MM.1S (cell line): ENCODE results near the gene SLC35F3.

Experiments used
- EZH2 ChIP-seq: fragments of 300-600 bp; sonication (generic); optimal IDR thresholded peaks from 2 replicates; pipeline ENCODE3; 2017; ENCODE audit warnings: low read depth, mild to moderate bottlenecking, antibody characterized with exemption, low read length, mixed read lengths
- TF ChIP-seq, protein P1 (sequence below): fragments of 300-600 bp; sonication (generic); IDR thresholded peaks from 2 replicates; pipeline ENCODE4 v1.5.1; 2016; ENCODE audit warnings: antibody characterized with exemption, low read length, mixed read lengths

DNA sequence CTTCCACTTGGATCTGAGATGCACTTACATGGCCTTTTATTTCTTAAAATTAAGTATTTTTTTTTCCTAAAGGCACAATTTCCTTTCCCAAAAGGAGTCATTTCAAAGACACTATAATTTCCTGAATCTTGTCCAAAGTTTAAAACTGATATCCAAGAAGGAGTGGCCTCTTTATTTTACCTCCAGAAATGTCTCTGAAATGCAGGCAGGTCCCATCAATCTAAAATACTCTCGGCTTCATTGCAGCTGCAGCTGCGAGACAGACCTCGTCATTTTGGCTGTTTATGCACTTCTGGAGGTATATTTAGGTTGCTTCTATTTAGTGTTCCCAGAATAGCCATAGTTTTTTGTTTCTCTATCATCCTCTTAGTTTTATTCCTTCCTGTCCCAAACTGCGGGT, 296.1 kb downstream of the SLC35F3 start:
- TF ChIP-seq EZH2, result no peak
- TF ChIP-seq, protein P1, sequence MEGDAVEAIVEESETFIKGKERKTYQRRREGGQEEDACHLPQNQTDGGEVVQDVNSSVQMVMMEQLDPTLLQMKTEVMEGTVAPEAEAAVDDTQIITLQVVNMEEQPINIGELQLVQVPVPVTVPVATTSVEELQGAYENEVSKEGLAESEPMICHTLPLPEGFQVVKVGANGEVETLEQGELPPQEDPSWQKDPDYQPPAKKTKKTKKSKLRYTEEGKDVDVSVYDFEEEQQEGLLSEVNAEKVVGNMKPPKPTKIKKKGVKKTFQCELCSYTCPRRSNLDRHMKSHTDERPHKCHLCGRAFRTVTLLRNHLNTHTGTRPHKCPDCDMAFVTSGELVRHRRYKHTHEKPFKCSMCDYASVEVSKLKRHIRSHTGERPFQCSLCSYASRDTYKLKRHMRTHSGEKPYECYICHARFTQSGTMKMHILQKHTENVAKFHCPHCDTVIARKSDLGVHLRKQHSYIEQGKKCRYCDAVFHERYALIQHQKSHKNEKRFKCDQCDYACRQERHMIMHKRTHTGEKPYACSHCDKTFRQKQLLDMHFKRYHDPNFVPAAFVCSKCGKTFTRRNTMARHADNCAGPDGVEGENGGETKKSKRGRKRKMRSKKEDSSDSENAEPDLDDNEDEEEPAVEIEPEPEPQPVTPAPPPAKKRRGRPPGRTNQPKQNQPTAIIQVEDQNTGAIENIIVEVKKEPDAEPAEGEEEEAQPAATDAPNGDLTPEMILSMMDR, result no peak
